Raji (cell line): ENCODE data around the gene EXOSC9.

Experiments used
- POLR2A ChIP-seq: IDR thresholded peaks from 2 replicates; pipeline ENCODE4 v1.6.1; 2011; ENCODE audit warnings: low read depth, low read length, control low read depth; ENCODE audit not compliant: insufficient read depth

The EXOSC9 gene

DNA sequence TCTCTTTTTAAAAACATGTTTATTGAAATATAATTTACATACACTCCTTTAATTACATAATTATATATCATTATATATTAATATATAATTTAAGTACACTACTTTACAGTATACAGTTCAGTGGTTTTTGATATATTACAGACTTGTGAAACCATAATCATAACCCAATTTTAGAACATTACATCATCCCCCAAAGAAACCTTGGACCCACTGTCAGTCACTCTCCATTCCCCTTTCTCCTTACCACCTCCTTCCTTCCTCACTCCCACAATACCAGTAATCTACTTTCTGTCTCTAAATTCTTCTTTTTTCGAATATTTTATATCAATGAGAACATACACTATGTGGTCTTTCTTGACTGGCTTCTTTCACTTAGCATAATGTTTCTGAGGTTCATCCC lies 17.9 kb upstream of the EXOSC9 start:
- TF ChIP-seq POLR2A, result no peak

DNA sequence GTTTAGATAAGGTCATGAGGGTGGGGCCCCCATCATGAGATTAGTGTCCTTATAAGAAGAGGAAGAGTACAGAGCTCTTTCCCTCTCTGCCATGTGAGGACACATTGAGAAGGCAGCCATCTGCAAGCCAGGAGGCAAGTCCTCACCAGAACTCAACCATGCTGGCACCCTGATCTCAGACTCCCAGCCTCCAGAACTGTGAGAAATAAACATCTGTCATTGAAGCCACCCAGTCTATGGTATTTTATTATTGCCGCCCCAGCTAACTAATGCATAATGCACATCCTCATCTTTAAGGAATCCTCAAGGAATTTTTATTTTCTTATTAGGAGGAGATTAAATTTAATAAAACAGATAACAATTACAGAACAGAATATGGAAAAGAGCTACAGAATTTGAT lies 16.7 kb upstream of the EXOSC9 start:
- no peak for TF ChIP-seq POLR2A

GRCh38 chr4:121784975-121785374 lies 16.1 kb upstream of the EXOSC9 start:
- TF ChIP-seq POLR2A, result no peak

- TF ChIP-seq POLR2A, result no peak
Observed at GRCh38 chr4:121785479-121785878, 15.6 kb upstream of the EXOSC9 start.

DNA sequence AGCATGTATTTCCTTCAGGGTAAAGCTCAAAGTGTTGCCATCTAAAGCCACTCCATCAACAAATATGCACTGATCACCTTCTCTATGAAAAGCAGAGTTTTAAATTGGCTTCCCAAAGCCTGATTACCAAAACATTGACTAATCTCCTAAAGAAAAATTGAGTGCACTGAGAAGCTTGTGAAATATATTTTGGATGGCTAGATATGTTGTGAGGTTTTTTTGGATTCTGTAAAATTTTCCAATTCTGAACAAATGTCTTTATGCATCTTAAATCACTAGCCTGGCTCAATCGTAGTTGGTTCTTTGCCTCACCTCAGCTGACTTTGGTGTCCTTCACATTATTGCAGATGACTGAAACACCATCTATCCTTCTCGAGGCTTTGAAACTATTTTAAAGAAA lies 14.9 kb upstream of the EXOSC9 start:
- no peak for TF ChIP-seq POLR2A

DNA sequence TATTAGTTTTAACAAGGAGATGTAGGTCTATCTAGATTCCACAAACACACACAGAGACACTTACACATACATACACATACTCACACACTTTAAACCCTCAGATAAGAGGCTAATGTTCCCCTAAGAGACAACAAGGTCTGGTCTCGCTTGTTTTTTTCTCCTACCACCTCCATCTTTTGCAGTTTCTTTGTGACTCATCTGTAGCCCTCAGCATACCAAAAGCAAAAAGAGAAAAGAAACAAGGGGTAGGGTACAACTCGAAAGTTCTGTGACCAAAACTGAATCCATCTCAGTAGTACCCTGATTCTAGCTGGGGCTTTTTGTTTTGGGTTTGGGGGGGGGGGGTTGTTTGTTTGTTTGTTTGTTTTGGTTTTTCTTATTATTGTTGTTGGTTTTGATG lies 12.2 kb upstream of the EXOSC9 start:
- no peak for TF ChIP-seq POLR2A

DNA sequence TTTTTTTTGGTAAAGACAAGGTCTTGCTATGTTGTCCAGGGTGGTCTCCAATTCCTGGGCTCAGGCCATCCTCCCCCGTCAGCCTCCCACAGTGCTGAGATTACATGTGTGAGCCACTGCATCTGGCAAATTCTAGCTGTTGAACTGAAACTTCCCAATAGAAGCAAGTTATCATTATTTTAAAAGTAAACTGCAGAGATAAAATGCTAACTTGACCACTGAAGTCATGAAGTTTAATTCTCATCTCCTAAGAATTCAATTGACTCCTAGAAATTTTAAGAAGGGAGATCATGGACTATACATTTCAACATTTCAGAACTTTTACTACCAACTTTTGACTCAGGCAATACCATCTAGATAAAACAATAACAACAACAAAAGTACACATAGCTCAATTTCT lies 11.7 kb upstream of the EXOSC9 start:
- TF ChIP-seq POLR2A, result no peak

- no peak for TF ChIP-seq POLR2A
Observed at GRCh38 chr4:121789960-121790829, 10.9 kb upstream of the EXOSC9 start.

- no peak for TF ChIP-seq POLR2A
Observed at GRCh38 chr4:121790976-121791375, 10.1 kb upstream of the EXOSC9 start.

DNA sequence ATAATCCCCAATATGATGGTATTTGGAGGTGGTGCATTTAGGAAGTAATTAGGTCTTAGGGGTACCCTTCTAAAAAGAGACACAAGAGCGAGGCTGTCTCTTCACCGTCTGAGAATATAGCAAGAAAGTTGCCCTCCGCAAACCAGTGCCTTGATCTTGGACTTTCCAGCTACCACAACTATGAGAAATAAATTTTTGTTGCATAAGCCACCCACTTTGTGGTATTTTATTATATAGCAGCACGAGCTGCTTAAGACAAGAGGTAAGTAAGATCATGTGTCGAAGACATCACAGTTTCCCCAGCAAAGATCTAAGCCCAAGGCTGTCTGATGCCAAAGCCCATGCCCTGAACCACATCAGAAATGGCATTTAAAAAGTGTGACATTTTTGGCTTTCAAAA lies 9.6 kb upstream of the EXOSC9 start:
- TF ChIP-seq POLR2A, result no peak

GRCh38 chr4:121792966-121793365 lies 8.2 kb upstream of the EXOSC9 start:
- TF ChIP-seq POLR2A, result no peak

DNA sequence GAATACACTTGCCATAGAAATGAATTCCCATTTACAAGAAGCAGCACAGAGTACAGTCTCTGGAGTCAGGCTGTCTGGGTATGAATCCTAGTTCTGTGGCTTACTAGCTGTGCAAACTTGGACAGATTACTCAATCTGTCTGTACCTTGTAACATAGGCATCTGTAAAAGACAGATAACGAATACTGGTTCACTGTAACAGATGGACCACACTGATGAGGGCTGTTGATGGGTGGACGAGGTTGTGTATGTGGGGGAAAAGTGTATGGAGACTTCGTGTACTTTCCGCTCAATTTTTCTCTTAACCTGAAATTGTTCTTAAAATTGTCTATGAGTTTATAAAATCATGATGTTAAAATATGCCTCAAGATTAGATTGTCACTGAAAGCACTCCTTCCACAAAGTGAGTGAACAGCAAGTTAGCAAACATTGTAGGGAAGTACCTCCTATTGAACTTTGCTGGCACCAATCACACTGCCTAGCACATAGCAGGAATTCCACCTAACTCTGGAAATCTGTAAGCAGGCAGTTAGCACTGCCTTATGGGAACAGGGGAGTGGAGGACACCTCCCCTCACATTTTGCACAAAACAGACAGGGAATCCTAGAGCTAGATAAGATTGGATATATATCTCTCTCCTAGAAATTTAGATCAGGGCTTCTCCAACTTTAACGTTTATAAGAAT lies 6.5 kb upstream of the EXOSC9 start:
- no peak for TF ChIP-seq POLR2A

DNA sequence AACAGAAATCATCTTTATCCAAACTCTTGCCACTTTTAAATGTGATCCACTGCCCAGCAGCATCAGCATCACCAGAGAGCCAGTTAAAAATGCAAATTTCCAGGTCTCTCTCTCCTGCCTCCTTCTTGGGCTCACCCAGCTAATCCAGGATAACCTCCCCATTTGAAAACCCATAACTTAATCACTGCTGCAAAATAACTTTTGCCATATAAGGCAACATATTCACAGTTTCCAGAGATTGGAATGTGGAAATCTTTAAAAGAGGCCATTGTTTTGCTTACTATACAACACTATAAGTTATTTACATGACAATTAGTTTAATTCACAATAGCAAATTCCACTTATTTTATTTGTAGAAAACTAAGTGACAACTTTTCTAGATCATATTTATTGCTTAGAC lies 4.8 kb upstream of the EXOSC9 start:
- no peak for TF ChIP-seq POLR2A

DNA sequence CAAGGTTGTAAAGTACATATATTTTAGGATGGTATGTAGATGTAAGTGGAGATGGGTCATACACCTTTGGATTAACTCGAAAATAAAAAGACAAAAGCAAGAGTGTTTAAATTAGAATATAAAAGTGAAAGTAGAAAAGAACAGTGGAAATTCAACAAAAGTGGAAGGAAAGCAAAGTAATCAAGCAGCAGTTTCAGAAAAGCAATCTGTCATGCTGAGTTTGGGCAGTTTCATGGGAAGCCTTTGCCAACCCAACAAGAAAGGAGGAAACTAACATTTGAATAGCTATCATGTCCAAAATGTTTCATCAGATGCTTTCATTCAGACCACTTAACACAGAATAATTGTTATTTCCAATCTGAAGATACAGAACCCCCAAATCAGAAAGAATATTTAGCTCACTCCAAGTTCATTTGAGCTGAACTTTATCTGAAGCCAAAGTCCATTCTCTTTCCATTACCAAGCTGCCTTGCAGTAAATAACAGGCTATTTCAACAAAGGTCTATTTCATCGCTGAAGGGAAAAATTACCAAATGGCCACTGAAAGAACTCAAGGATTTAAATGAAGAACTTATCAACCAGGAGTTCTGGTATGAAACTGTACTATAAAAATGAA lies 1.8 kb upstream of the EXOSC9 start:
- no peak for TF ChIP-seq POLR2A

- TF ChIP-seq POLR2A, result no peak
Observed at GRCh38 chr4:121799867-121800501, 1.1 kb upstream of the EXOSC9 start.

- TF ChIP-seq POLR2A, result no peak
Observed at GRCh38 chr4:121800638-121800960, 524 bp upstream of the EXOSC9 start.
